DND-41 (cell line): ENCODE data around the gene VAMP1.

ENCODE experiments used
- ATAC-seq: fragments of 200-7000 bp; cut with Tn5 transposase; 3 replicates; pipeline ENCODE4 v1.9.1; 2021; ENCODE audit warnings: low read depth; ENCODE audit not compliant: insufficient read depth
- DNase-seq: peaks from one replicate; pipeline ENCODE4 v3.0.0-alpha.2; 2020
- H2AFZ ChIP-seq: 2 replicates; pipeline ENCODE4 v1.6.0; 2012; ENCODE audit warnings: low read depth, low read length
- H3K27ac ChIP-seq: 2 replicates; pipeline ENCODE4 v1.5.1; 2012; ENCODE audit warnings: low read length, inconsistent platforms
- H3K27me3 ChIP-seq: fragments of 200-600 bp; sonication (generic); 2 replicates; pipeline ENCODE4 v1.6.0; 2012; ENCODE audit warnings: low read length, mild to moderate bottlenecking, inconsistent platforms; ENCODE audit not compliant: insufficient read depth, poor library complexity
- H3K36me3 ChIP-seq: 2 replicates; pipeline ENCODE4 v1.5.1; 2012; ENCODE audit warnings: low read length, inconsistent platforms; ENCODE audit not compliant: insufficient read depth
- H3K4me1 ChIP-seq: 2 replicates; pipeline ENCODE4 v1.5.1; 2012; ENCODE audit warnings: mild to moderate bottlenecking, low read length; ENCODE audit not compliant: insufficient read depth
- H3K4me2 ChIP-seq: 2 replicates; pipeline ENCODE4 v1.6.0; 2012; ENCODE audit warnings: mild to moderate bottlenecking, moderate library complexity, low read length, inconsistent platforms; ENCODE audit not compliant: insufficient read depth
- H3K4me3 ChIP-seq, 2 experiments: fragments of 200-600 bp in 1 of 2; shearing (Covaris generic) in 1 of 2; 2 replicates each; pipeline ENCODE4 v1.5.1; 2012 to 2016; ENCODE audit warnings: inconsistent platforms in 2 of 2, low read length in 2 of 2, mild to moderate bottlenecking in 2 of 2, low read depth in 1 of 2, moderate library complexity in 1 of 2
- H3K79me2 ChIP-seq: 2 replicates; pipeline ENCODE4 v1.6.0; 2012; ENCODE audit warnings: low read length, inconsistent platforms; ENCODE audit not compliant: insufficient read depth
- H3K9ac ChIP-seq: 2 replicates; pipeline ENCODE4 v1.6.0; 2012; ENCODE audit warnings: low read depth, mild to moderate bottlenecking, inconsistent platforms, low read length, moderate library complexity
- H3K9me3 ChIP-seq: 2 replicates; pipeline ENCODE4 v1.5.1; 2012; ENCODE audit warnings: low read length, moderate library complexity, mild to moderate bottlenecking, inconsistent platforms; ENCODE audit not compliant: insufficient read depth, severe bottlenecking
- H4K20me1 ChIP-seq: 2 replicates; pipeline ENCODE4 v1.6.0; 2012; ENCODE audit warnings: low read length; ENCODE audit not compliant: insufficient read depth
- EZH2 ChIP-seq: IDR thresholded peaks from 3 replicates; pipeline ENCODE4 v1.6.1; 2012; ENCODE audit warnings: borderline replicate concordance, low read depth, mild to moderate bottlenecking, moderate library complexity, low read length, inconsistent platforms; ENCODE audit not compliant: severe bottlenecking
- TF ChIP-seq, protein P1 (sequence below): IDR thresholded peaks from 2 replicates; pipeline ENCODE4 v1.5.1; 2012; ENCODE audit warnings: borderline replicate concordance, low read length, moderate library complexity, mild to moderate bottlenecking; ENCODE audit not compliant: poor library complexity, severe bottlenecking; ENCODE audit errors: extremely low read depth

VAMP1 gene

DNA sequence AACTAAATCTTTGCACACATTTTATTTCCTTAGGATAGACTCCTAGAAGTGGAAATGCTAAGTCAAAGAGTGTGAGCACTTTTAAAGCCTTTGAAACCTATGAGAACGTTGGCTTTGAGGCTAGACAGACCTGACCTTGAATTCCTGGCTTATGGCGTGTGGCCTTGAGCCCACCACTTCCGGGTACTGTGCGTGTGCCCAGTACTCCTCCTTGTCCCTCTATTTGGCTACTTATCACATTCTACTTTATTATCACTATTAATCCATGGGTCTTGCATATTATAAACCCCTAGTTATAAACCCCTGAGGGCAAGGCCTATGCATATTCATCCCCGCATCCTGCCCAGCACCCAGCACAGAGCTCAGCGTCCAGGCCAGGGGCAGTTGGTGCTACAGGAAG, 51.7 kb downstream of the VAMP1 start:
- no peak for TF ChIP-seq EZH2
- TF ChIP-seq, protein P1, sequence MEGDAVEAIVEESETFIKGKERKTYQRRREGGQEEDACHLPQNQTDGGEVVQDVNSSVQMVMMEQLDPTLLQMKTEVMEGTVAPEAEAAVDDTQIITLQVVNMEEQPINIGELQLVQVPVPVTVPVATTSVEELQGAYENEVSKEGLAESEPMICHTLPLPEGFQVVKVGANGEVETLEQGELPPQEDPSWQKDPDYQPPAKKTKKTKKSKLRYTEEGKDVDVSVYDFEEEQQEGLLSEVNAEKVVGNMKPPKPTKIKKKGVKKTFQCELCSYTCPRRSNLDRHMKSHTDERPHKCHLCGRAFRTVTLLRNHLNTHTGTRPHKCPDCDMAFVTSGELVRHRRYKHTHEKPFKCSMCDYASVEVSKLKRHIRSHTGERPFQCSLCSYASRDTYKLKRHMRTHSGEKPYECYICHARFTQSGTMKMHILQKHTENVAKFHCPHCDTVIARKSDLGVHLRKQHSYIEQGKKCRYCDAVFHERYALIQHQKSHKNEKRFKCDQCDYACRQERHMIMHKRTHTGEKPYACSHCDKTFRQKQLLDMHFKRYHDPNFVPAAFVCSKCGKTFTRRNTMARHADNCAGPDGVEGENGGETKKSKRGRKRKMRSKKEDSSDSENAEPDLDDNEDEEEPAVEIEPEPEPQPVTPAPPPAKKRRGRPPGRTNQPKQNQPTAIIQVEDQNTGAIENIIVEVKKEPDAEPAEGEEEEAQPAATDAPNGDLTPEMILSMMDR, result no peak
- peaks cover 7% of the 10 kb centered on the region for H3K4me1 ChIP-seq
- H3K9ac ChIP-seq, result no peak overlapping the region
- no peaks in the 10 kb centered on the region for H3K79me2 ChIP-seq
- H3K27ac ChIP-seq, result no peak overlapping the region
- DNase-seq (no peak), ATAC-seq (no peak)
- no peak overlapping the region for H3K4me2 ChIP-seq
- H3K36me3 ChIP-seq, result no peaks in the 10 kb centered on the region
- no peaks in the 10 kb centered on the region for H3K9me3 ChIP-seq
- H2AFZ ChIP-seq, result no peak overlapping the region
- H4K20me1 ChIP-seq, result no peaks in the 10 kb centered on the region
- no peak overlapping the region for H3K4me3 ChIP-seq
- peaks cover 3% of the 10 kb centered on the region for H3K27me3 ChIP-seq

DNA sequence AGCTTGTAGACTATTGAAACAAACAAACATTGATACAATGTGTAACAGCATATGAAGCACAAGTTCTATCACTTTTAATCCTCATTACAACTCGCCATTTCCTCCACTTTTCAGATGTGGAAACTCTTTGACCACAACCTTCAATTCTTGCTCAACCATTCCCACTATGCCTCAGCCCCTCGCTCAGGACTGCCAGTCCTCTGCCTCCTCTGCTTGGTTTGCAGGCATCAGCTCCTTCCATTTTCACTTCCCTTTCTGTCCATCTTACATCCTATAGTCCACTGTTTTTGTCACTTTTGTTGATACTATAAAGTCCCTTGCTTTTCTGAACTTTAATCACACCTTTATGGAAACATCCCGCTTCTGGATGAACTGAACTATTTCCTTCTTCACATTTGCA, 53.9 kb downstream of the VAMP1 start:
- ATAC-seq (no peak), DNase-seq (no peak)
- Histone ChIP-seq H3K9me3 (no peaks in the 10 kb centered on the region), H3K36me3 (no peaks in the 10 kb centered on the region), H3K9ac (no peak overlapping the region), H3K4me1 (no peaks in the 10 kb centered on the region), H3K27ac (no peak overlapping the region), H3K4me3 (no peak overlapping the region), H2AFZ (no peak overlapping the region), H4K20me1 (no peaks in the 10 kb centered on the region), H3K27me3 (peaks cover 6% of the 10 kb centered on the region), H3K4me2 (no peak overlapping the region), H3K79me2 (no peaks in the 10 kb centered on the region)
- TF ChIP-seq, protein P1, result no peak
- no peak for TF ChIP-seq EZH2
